ENCODE measurements around the gene FIBCD1. TPM values are rescaled to one million over a fixed set of nuclear protein-coding genes. Genes with fewer than 3 reads are reported as not detected.

The FIBCD1 gene
- total RNA-seq, 2 experiments from 2014 or later, result not detected

DNA sequence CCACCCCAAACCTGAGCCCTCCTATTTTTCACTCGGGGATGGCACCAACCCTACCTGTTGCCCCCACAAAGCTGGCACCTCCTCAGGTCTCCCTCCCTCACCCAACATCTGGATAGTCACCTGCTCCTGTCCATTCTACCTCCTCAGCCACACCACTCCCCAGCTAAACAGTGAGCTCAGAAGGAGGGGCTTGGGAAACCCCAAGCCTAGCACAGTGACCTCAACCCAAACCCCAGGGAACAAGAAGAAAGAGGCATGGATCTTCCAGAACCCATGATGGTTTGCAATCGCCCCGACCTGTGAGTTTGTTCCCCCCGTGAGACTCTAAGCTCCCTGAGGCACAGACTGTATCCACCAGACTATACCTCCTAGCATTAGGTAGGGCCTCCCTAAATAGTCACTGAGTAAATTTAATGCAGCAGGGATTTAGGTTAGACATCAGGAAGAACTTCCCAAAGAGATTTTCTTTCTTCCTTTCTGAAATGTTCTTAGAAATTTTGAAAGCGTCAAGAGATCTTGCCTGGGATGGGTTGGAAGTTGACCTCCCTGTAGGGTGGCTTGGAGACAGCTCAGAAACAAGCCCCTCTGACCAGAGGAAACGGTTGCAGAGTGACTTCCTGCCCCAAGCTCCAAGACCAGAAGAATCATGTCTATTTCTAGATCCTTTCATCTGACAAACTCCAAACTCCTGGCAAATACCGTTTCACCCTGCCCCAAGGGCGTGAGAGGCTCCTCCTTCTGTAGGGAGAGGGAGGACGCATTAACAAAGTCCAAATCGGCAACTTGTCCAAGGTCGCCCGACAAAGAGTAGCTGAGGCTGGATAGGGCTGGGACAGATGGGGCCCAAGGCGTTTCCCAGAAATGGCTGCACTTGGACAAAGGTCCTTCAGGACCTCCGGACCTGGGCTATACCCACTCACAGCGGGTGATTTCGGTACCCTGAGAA lies 4.1 kb downstream of the FIBCD1 start:
- Mint-ChIP-seq H3K27me3 (peaks cover 52% of the 10 kb centered on the region), H3K27ac (no peak overlapping the region), H3K4me3 (no peak overlapping the region), H3K4me1 (peaks cover 4% of the 10 kb centered on the region), H3K36me3 (ENCODE audit: low read depth) (no peaks in the 10 kb centered on the region), H3K9me3 (no peaks in the 10 kb centered on the region)
- ChIA-PET POLR2A (no interaction called here), CTCF (no interaction called here)
- DNase-seq, result no peak

DNA sequence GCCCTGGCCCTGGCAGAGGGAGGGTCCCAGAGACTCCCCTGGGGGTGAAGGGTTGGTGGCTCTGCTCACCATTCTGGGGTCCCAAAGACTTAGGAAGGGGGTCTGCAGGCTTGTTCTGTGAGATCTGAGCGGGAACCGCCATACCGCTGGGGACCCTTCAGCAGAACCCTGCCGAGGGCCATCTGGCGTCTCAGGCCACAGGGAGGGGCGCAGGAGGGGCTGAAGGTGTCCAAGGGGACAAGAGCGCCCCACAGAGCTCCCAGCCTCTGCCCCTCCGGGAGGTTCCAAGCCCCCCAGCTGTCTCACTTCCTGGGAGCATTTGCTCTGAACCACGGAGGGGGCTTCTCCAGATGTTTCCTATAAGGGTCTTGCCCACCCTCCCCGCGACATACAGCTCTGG lies 4.8 kb downstream of the FIBCD1 start:
- ChIA-PET POLR2A (no interaction called here), CTCF (no interaction called here)
- Mint-ChIP-seq H3K36me3 (ENCODE audit: low read depth) (no peaks in the 10 kb centered on the region), H3K9me3 (no peaks in the 10 kb centered on the region), H3K4me3 (no peak overlapping the region), H3K4me1 (peaks cover 4% of the 10 kb centered on the region), H3K27me3 (peaks cover 51% of the 10 kb centered on the region), H3K27ac (no peak overlapping the region)
- DNase-seq, result no peak

DNA sequence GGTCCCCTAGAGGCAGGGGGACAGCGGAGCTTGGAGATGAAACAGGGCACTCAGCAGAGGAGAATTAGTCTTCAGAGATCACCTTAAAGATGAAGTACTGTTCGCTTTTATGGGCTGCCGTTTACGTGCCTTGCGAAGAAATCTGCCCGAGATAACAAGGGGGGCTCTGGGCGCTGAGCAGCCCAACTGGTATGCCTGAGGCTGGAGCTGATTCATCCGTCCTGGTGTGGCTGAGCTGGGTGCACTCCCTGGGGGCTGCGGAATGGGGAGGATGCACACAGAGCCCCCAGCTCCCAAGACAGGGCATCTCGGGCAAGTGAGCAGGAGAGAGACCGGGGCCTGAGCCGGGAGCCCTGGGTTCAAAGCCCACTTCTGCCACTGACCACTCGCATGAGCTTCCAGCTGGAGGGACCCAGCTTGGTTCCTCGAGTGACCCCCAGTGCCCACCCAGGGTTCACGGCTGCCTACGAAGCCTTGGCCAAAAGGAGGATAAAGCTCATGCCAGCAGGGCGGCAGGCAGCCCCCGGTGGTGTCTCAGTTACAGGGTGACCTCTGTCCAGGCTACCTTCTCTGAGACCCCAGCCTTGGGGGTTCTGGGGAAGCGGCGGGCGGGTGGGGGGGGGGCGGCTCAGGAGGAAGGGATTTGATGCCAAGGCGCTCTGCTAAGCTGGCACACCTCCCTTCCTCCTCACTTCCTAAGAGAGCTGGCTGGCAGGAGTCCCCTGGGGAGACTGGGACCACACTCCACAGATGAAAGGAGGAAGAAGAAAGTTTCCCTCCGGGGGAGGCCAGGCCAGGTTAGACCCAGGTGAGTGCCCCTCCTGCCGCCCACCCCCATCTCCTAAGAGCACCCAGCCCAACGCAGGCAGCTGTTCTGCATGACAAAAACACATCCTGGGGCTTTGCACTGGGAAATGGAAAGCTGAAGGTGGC lies 5.7 kb downstream of the FIBCD1 start:
- Mint-ChIP-seq H3K27ac (no peak overlapping the region), H3K4me3 (no peak overlapping the region), H3K9me3 (no peaks in the 10 kb centered on the region), H3K27me3 (peaks cover 48% of the 10 kb centered on the region), H3K4me1 (peaks cover 3% of the 10 kb centered on the region), H3K36me3 (ENCODE audit: low read depth) (no peaks in the 10 kb centered on the region)
- DNase-seq, result no peak
- POLR2A ChIA-PET, result no interaction called here
- CTCF ChIA-PET, result no interaction called here

DNA sequence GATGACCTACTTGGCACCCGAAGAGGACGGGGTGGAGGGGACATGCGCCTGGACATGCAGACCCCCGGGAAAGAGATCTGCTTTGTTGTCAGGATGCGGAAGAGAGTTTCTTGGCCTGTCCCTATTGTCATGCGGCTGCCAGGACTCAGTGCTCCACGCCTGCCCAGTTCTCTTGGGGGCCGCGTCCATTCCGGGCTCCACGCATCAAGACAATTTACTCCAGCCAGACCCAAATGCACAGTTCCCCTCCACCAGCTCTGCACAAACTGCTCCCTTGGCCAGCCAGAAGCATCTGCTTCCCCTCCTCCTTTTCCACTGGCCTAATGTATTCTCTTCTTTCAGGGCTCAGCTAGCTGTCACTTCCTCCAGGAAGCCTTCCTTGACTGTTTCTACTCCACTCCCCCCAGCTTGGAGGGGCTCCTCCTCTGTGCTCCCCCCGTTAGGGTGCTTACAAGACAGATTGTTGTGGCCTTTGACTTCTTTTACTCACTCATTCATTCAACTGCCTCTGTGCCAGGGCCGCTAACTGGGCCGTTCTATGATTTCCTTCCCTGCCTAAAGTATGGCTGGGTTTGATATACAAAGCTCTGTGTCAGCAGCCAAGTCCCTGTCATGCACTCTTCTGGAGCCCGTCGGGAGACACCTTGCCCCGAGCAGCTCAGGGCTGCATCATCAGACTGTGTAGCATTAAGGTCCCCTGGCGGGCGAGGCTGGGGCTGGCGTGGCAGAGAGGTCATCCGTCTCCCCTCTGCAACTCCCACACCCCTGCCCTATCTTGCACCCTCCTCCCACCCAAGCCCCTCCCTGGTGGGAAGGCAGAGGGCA lies 6.6 kb downstream of the FIBCD1 start:
- Mint-ChIP-seq H3K36me3 (ENCODE audit: low read depth) (no peaks in the 10 kb centered on the region), H3K9me3 (no peaks in the 10 kb centered on the region), H3K27me3 (peaks cover 43% of the 10 kb centered on the region), H3K4me1 (no peaks in the 10 kb centered on the region), H3K27ac (no peak overlapping the region), H3K4me3 (no peak overlapping the region)
- no peak for DNase-seq
- ChIA-PET CTCF (no interaction called here), POLR2A (no interaction called here)

DNA sequence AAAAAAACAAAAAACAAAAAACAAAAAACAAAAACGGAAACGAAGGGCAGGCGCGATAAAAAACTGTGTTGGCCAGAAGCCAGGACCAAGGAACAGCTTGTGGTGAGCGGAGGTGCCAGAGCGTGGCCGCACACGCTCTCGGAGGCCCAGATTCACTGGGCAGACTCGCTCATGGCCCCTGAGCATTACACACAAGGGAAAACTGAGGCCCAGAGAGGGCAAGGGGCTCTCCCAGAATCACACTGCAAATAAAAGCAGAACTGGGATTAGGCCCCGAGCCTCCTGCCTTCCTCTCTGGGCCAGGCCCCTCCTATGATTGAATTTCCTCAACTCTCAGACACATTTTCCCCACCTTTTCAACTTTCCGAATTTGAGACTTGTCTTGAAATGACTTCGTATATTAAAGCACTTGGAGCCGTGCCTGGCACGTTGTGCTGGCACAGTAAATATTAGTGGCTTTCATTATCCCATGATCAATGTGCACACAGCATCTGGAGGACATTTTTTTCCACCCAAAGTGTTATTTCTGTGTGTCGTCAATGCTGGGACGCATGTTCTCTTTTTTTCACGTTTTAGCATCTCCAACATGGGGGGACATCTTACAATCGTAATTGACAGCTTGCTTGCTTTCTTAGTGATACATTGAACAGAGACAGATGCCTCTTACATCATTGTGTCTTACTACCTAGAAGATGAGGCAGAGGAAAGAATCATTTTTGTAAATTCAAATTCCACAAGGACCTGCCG lies 7.4 kb downstream of the FIBCD1 start:
- no peak overlapping the region for H3K27ac Mint-ChIP-seq
- no peaks in the 10 kb centered on the region for H3K36me3 Mint-ChIP-seq (ENCODE audit: low read depth)
- H3K4me1 Mint-ChIP-seq, result no peaks in the 10 kb centered on the region
- ChIA-PET POLR2A (no interaction called here), CTCF (no interaction called here)
- H3K4me3 Mint-ChIP-seq, result no peak overlapping the region
- no peak for DNase-seq
- no peaks in the 10 kb centered on the region for H3K9me3 Mint-ChIP-seq
- peaks cover 35% of the 10 kb centered on the region for H3K27me3 Mint-ChIP-seq

DNA sequence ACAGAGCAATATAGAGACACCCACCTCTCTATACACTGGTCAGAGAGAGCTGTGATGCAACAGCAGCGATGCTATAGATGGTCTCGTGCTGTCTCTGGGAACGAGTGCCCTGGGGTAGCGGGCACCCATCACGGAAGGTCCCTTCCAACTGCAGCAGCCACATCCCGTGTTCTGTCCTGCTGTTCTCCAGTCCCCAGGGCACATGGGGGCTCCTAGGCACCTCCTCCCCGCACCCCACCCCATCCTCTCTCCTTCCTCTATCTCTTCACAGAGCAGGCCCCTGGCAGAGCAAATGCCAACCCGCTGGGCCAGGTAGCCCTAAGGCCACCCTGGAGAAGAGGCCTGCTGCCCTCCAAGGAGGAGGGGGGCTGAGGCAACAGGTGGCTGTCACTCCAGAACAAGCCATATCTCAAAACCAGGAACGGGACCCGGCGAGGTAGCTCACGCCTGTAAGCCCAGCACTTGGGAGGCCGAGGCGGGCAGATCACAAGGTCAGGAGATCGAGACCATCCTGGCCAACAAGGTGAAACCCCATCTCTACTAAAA lies 8.2 kb downstream of the FIBCD1 start:
- H3K4me1 Mint-ChIP-seq, result no peaks in the 10 kb centered on the region
- no peak overlapping the region for H3K4me3 Mint-ChIP-seq
- ChIA-PET CTCF (interaction anchor here (0.6 kb wide), 1 partner anchor 34 kb away, joined by 3 read pairs; no protein-coding TSS in a partner anchor), POLR2A (no interaction called here)
- no peaks in the 10 kb centered on the region for H3K9me3 Mint-ChIP-seq
- no peak for DNase-seq
- no peak overlapping the region for H3K27ac Mint-ChIP-seq
- peaks cover 28% of the 10 kb centered on the region for H3K27me3 Mint-ChIP-seq
- no peaks in the 10 kb centered on the region for H3K36me3 Mint-ChIP-seq (ENCODE audit: low read depth)

DNA sequence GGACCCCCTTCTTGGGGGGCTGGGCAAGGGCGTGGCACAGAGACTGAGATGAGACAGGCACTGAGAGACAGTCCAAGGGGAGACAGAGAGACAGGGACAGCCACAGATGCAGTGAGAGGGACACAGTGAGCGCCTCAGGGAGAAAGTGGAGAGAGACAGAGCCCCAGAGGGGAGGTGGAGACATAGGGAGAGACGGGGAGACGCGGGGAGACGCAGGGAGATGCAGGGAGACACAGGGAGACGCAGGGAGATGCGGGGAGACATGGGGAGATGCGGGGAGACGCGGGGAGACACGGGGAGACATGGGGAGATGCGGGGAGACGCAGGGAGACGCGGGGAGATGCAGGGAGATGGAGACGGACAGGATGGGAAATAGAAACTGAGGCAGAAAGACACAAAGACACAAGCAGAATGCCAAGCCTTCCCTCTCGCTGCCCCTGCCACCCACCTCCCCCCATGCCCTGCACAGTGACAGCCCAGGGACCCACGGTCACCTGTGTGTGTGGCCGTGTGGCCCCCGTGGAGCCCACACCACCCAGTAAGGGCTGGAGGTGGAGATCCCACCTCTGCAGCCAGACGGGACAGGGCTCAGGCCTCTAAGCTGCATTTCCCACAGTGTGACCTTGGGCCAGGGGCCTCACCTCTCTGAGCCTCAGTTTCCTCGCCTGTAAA lies 8.8 kb downstream of the FIBCD1 start:
- CTCF ChIA-PET, result interaction anchor here (0.6 kb wide), 1 partner anchor 35 kb away, joined by 3 read pairs; no protein-coding TSS in a partner anchor
- H3K27me3 Mint-ChIP-seq, result peaks cover 25% of the 10 kb centered on the region

DNA sequence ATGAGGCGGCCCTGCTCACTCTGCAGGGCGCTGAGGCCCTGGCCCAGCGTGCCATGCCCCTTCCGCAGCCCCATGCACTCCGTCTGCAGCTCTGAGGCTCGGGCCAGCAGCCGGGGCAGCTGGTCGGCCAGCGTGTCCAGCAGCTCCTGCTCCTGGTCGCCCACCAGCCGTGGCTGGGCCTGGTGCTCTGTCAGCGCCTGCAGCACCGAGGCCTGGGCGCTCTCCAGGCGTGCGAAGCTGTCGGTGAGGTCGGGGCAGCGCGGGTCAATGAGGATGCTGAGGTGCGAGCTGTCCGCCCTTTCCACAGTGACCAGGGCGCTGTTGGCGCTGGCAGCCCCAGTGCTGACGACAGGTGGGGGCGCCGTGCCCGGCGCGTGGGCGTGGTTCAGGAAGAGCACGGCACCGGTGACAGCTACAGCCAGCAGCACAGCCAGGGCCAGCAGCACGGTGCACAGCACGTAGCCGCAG lies 9.4 kb downstream of the FIBCD1 start:
- ChIA-PET POLR2A (no interaction called here), CTCF (no interaction called here)
- Mint-ChIP-seq H3K27me3 (peaks cover 19% of the 10 kb centered on the region), H3K27ac (no peak overlapping the region), H3K36me3 (ENCODE audit: low read depth) (no peaks in the 10 kb centered on the region), H3K4me3 (no peak overlapping the region), H3K9me3 (no peaks in the 10 kb centered on the region), H3K4me1 (no peaks in the 10 kb centered on the region)
- DNase-seq, result no peak

More for the DNA sequence above, 8.8 kb downstream of the FIBCD1 start:
- no peaks in the 10 kb centered on the region for H3K36me3 Mint-ChIP-seq (ENCODE audit: low read depth)
- no peak overlapping the region for H3K4me3 Mint-ChIP-seq
- DNase-seq, result no peak
- H3K4me1 Mint-ChIP-seq, result no peaks in the 10 kb centered on the region
- H3K27ac Mint-ChIP-seq, result no peak overlapping the region
- POLR2A ChIA-PET, result no interaction called here
- no peaks in the 10 kb centered on the region for H3K9me3 Mint-ChIP-seq

DNA sequence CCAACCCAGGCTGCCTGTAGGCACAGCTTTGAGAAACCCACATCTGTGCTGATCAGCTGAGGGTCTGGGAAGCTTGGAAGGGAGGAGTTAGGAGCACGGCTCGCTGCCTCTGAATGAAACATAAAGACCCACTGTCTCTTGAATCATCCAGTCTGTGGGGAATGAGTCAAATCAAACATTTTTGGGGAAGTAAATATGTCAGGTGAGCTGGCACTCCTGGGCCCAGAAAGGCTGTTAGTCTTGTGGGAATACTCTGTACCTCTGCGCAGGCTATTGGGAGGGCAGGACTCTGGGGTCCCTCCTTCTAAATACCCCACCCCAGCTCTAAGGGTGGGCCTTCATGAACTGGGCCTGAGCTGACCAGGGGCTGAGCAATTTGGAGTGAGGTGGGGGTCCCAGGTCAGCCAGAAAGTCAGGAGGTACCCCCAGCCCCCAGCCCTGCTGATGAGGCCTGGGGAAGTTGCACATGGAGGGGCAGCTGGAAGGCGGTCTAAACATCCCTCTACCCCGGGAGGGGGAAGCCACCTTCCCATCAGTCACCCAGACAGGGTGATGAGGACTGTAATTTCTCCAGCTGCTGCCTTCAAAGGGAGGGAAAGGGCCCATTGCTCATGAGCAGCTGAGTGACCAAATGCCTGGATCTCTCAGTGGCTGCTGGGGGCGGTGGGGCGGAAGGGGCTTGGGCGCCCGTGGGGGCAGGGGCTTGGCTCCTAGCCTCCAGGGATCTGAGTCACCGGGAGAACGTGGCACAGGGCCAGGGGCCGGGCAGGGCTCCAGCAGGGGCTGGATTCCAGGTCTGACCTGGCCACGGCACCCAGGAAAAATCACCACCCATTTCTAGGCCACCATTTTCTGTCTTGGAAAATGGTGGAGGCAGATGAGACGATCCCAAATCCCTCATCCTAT lies 10.8 kb downstream of the FIBCD1 start:
- Mint-ChIP-seq H3K27me3 (peaks cover 15% of the 10 kb centered on the region), H3K36me3 (ENCODE audit: low read depth) (no peaks in the 10 kb centered on the region), H3K9me3 (no peaks in the 10 kb centered on the region), H3K27ac (no peak overlapping the region), H3K4me1 (no peaks in the 10 kb centered on the region), H3K4me3 (no peak overlapping the region)
- POLR2A ChIA-PET, result no interaction called here
- DNase-seq, result no peak
- CTCF ChIA-PET, result interaction anchor here (0.6 to 0.8 kb wide), 2 partner anchors 19 to 479 kb away, joined by 3 read pairs; no protein-coding TSS in a partner anchor

DNA sequence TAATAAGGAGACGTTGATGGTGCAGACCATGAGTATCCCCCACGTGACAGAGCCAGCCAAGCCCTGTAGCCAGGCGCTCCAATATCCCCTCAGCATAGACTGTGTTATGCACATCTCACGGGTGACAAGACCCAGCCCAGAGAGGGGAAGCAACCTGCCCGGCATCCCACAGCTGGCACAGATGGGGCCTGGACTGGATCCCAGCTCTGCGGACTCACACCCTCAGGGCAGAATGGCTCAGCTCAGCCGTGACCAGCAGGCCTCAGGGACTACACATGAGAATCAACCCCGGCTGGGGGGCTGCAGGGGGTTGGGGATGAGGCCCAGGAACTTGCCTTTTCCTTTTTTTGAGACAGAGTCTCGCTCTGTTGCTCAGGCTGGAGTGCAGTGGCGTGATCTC lies 11.7 kb downstream of the FIBCD1 start:
- Mint-ChIP-seq H3K36me3 (ENCODE audit: low read depth) (no peaks in the 10 kb centered on the region), H3K4me1 (no peaks in the 10 kb centered on the region), H3K9me3 (no peaks in the 10 kb centered on the region), H3K27ac (no peak overlapping the region), H3K27me3 (peaks cover 6% of the 10 kb centered on the region), H3K4me3 (no peak overlapping the region)
- CTCF ChIA-PET, result interaction anchor here (0.6 kb wide), 1 partner anchor 89 kb away, joined by 3 read pairs; no protein-coding TSS in a partner anchor
- no peak for DNase-seq
- POLR2A ChIA-PET, result no interaction called here

All from activated CD4-positive, alpha-beta T cell treated with anti-CD3 and anti-CD28 coated beads, Interleukin-2, amount 10 ng/mL, durations not matched to agents 7 days and 5 days (primary cell).